ENCODE data around the gene STOML2.

The STOML2 gene

DNA sequence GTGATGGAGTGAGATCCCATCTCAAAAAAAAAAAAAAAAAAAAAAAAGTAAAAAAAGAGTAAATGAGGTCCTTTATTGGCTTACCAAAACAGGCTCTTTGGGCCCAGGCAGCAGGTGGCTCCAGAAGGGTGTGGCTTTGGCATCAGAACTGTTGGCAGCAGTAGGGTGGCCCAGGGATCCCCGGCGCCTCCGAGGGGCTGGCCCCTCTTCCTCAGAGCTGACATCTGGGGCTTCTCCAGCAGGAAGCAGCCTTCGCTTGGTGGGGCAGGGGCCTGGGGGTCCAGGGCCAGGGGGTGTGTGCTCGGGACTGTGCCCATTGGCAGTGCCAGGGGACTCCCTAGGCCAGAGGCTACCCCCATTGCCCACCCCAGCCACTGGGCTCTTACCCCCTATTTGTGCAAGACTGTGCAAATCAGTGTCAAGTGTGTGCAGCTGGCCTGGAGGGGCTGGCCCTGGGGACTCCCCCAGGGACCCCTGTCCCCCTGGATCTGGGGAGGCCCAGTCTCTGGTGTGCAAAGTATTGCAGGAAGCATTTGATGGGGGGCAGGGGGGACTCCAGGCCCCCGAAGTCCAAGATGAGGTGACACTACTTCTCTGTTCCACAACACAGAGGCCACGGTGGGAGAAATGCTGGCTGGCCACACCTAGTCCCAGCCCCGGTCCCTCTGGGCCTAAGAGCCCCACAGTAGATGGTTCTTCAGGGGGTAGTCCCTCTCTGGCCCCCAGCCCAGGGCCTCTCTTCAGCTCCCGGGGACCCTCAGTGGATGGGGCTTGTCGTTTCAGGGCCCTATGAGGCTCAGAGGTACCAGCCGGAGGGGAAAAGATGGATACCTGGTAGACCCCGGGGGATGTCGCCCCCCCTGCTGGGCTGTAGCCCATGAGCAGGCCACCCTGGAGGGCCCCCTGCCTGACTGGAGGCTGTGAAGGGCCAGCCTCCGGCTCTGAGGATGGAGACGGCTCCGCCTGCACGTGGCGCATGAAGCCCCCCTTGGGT is 4.7 kb upstream of the STOML2 start:
- no peak for DNase-seq (ENCODE audit: low spot score)

DNA sequence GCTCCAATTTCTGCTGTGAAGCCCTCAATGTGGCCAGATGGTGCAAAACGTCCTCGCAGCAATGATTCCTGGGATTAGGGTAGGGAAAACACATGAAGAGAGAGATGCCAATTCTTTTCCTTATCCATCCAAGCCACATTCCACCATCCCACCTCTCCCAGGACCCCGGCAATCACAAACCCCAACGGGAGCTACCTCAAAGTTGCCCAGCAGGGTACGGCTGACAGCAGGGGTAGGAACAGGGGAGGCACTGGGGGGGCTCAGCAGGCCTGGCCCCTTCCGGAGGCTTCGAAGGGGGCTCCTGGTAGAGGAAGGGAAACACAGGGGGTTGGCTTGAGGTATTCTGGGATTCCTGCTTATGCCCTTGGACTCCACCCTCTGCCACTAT is 3.4 kb upstream of the STOML2 start:
- no peak for DNase-seq (ENCODE audit: low spot score)

DNA sequence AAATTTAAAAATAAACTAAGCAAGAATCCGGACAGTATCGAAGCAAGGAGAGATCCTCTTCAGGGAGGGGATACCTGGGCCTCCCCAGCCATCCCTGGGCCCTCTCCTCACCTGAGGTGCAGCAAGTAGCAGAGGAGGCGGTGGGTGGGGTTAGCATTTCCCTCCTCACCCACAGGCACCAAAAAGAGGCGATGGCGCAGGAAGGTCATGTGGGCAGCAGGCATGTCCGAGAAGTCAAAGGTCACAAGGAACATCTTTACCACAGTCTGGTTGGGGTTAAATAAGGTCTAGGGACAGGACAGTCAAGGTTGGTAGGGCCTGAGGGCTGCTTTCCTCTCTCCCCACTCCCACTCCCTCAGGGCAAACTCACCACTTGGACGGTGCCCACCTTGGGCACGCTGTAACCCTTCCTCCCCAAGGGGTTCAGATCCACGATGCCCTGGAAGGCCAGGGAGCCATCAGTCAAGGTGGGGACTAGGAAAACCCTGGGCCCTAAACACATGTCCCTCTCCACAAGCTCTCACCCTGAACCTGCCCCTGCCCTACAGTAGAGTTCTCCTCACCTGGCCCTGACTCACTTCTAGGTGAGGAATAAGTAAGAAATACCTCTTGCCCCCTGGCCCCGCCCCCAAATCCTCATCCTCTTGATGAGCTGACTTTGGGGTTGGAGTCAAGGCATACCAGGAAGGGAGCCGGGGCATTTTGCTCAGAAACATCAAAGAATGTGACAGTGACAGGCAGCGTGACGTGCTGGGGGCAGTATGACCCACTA is 2.8 kb upstream of the STOML2 start:
- DNase-seq (ENCODE audit: low spot score) = no peak

DNA sequence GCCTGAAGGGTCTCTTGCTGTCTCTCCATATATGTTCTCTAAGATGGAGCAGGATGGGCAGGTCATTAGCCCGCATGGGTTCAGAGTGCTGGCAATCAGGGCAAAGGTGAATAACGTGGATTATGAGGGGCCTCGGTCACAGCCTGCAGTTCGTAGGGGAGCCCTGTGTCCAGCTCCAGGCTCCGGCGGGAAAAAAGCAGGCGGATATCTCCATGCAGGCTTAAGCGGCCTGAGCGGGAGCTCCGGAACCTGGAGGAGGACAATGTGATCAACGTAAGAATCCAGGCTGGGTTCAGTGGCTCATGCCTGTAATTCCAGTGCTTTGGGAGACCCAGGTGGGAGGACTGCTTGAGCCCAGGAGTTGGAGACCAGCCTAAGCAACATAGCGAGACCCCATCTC is 2.2 kb upstream of the STOML2 start:
- DNase-seq (ENCODE audit: low spot score) = no peak

DNA sequence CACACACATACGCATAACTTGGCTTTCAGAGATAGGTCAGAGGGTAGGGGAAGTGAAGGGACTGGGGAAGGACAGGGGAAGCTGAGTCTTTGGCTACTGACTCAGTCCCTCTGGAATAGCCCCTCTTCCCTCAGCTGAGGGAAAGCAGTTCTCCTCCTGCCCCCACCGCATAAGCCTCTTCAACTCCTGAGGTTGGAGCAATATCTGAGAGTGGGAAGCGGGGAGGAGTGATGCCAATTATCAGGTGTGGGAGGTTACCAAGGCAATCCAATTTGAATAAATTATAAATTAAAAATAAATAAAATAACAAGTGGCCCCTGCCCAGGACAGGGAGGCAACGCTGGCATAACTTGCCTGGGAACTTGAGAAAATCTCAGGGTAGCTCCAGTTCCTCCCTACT is 1.7 kb upstream of the STOML2 start:
- DNase-seq (ENCODE audit: low spot score) = no peak

DNA sequence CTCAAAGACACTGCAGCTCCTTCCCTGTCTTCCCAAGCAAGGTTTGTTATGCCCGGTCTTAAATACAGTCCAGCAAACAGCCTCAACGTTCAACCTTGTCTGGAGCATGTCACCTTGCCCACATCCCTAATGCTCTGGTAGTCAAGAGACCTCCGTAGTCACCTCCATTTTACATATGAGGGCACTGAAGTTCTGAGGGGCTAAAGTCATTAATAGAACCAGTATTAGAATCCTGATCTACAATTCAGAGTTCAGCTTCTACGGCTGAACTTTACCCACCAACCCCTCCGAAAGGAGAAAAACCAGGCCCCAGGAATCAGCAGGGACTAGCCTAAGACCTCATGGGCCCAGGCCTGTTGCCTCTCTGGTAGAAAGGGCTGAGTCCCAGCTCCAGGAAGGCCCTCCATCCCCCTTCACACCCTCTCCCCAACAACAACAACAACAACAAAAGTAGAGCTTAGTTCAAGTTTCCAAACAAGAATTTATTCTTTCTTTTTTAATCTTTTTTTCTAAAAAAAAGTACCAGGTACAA is 795 bp upstream of the STOML2 start:
- no peak for DNase-seq (ENCODE audit: low spot score)

DNA sequence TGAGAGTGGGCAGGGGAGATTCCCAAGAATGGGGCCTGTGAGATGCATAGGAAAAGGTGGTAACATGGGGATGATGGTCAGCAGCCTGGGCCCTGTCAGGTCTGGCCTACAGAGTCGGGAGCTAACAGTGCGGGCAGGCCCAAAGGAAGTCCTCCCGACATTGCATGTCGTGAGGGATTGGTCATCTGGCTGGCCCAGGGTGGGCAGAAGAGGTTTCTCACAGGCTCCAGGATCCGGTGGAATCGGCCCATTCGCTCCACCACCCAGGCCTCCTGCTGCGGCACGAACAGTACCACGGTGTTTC is 514 bp downstream of the STOML2 start:
- no peak for DNase-seq (ENCODE audit: low spot score)

DNA sequence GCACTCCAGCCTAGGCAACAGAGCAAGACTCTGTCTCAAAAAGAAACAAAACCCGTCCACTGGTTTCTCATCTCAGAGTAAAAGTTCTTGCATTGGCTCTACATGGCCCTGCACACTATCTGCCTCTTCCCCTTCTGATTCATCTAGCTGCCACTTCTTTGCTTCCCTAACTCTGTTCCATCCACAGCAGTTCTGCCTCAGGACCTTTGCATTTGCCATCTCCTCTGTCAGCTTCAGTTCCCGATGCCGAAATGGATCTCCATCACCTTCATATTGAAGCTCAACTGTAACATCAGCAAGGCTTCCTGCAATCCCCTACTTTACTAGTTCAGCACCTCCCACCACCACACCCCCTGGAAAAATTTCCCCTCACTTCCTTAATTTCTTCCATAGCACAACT is 5.4 kb downstream of the STOML2 start:
- no peak for DNase-seq (ENCODE audit: low spot score)

DNA sequence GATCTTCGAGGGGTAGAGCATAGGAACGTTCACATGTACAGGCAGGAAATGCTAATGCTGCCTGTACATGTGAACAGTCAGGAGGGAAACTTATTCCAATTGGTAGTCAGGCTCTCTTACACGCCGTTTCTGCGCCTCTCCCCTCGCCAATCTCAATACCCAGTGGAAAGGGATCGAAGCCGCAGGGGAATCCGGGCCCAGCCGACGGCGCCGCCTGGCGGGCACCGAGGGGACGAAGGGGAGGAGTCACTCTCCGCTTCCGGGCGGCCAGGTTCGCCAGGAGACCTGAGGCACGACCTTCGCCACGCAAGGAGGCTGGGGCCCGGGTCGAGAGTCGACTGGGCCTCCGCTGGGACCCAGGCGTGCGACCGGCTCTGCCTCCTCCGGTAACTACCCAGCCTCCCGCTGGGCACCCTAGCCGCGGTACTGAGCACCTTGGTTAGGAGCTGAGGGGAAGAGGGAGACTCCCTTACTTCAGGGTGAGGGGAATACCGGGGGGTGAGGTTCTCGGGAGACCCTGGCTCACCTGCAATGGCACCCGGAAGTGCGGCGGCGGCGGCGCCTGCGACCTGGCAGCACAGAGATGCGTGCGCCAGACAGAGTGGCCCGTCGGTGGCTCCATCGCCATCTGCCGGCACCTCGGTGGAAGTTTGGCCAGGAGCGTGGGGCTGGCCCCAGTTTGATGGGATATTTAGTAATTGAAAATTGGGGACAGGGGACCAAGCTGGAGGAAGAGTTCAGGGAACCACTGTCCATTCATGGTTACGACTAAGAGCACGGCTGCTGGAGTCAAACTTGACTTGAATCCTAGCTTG is 6.7 kb downstream of the STOML2 start, which contains the start of gene PIGO:
Gene PIGO, minus strand, starts transcription at position 557 of the 815 bp plus-strand sequence. CDS start 1,026 bp downstream, outside the sequence.
- DNase-seq (ENCODE audit: low spot score) = peak; percentile 91

DNA sequence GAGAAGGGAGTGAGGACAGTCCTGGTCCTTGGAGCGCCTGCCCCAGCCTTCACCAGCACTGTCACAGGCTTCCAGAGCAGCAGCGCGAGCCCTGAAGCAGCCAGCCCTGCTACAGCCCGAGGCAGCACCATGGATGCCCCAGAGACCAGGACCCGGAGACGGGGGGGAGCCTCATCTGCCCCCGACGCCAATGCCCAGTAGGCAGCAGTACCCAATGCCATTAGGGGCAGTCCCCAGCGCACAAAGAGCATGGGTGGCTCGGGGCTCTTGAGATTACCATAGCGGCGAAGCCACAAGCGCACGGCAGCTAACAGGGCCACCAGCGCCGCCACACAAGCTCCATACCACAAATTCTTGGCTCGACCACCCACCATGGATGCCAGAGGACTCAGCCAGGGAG is 11.4 kb downstream of the STOML2 start:
- no peak for DNase-seq (ENCODE audit: low spot score)

DNA sequence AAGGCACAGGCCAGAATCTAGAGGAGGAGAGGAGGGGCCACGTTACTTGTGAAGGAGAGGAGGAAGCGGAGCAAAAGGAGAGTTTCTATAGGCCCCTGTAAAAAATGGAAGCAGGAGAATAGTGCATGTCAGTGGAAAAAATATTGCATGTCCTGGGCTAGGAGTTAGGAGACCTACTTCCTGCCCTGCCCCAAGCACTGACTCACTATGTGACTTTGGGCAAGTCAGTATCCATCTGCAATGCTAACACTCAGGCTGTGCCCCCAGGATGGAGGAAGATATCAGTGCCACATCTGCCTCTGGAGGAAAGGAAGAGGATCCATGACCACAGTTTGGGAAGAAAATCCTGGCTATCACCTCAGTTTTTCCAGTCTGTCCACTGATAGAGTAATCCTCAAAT is 13.5 kb downstream of the STOML2 start:
- DNase-seq (ENCODE audit: low spot score) = no peak

DNA sequence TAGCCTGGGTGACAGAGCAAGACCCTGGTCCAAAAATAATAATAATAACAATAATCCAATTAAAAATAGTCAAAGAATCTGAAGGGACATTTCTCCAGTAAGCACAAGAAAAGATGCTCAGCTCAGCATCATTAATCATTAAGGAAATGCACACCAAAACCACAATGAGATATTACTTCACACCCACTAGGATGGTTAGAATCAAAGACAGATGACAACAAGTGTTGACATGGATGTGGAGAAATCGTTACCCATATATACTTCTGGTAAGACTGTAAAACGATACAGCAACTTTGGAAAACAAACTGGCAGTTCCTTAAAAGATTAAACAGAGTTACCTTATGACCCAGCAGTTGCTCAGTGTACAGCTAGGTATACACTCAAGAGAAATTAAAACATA is 17.9 kb downstream of the STOML2 start:
- no peak for DNase-seq (ENCODE audit: low spot score)

DNA sequence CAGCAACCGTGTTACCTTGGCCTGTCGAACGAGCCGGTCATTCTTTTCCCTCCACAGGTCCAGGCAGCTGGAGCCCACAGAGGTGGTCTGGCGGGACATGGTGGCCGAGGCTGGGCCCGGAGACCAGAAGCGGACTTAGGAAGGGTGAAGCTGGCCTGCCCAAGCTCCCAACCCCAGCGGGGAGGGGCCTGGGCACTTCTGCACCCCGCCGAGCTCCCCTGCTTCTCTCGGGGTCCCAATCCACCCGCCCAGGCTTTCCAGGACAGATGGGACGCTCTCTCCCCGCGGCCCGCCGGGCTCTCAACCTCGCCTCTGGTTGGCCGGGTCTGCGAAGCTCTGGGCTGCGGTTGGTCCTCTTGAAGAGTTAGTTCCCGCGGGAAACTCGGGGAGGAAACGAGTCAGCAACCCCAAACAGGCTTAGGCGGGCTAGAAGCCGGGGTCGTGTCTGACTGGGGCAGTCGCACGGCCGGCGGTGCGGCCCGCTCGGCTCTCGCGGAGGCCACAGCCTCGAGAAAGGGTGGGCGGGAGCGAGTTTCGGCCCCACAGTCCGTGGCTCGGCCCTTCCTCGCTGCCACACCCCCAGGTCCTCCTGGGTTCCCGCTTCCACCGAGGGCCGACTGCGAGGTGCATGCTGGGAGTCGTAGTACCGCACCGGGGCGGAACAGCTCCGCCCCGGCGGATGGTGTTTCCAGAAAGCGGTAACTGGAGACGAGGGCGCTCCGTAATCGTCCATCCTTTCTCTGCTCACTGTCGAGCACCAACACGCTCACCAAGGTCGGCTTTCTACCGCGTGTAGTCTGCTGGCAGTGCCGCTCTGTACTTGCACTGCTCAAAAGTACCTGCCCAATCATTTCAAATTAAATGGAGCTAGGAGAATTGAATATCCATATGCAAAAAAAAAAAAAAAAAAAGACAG is 23.2 kb downstream of the STOML2 start, which contains the start of gene FANCG:
Gene FANCG, minus strand, starts transcription at position 517 of the 916 bp plus-strand sequence. Its CDS starts 418 bp downstream, at position 99.
- peak; percentile 92 for DNase-seq (ENCODE audit: low spot score)

DNA sequence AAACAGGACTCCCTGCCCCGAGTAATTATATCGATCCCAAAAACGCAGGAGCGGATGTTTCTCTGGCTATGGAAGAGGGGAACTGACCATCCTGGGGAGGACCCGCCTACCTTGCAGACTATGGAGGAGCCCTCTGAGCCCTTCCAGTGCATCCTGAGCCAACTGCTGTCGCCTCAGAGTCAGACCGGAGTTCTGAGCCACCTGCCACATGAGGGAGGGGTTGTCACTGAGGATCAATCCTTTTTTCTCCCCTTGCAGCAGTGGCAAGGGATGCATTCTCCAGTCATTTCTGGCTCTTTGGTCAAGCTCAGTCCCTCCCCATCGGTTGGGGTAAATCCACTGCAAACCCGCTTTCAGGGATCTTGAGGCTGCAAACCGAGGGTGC is 23.9 kb downstream of the STOML2 start:
- no peak for DNase-seq (ENCODE audit: low spot score)

DNA sequence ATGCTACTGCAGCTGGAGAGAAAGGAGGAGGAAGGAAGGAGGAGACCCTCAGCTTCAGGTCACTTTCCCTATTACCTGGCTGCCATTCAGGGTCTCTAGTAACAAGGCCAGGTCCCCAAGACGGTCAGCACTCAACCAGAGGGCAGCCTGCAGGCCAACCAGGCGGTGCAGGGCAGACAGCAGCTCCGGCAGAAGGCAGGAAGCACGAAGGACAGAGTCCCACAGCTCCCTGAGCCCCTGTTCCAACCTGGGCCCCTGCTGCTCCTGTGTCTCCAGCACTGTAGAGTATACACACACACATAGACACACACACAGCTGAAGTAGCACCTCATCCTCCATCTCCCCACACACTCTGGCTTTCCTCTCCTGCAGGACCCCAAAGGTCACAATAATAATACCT is 24.9 kb downstream of the STOML2 start:
- DNase-seq (ENCODE audit: low spot score) = no peak

DNA sequence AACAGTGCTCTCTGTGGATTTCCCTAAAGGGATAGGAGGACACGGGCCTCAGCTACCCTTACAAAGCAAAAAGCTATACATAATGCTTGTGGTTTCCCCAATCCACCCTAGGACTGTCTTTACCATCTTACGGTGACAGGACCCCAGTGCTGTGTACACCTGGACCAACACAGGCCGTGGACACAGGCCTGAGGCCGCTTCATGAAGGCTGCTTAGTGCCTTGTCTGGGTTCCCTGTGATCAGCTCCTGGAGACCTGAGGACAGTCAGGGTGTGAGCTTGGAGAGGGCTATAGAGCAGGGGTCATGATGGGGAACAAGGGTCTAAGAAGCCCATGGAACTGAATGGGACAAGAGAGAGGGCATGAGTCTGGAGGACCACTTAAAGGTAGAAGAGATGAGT is 26.1 kb downstream of the STOML2 start:
- no peak for DNase-seq (ENCODE audit: low spot score)

DNA sequence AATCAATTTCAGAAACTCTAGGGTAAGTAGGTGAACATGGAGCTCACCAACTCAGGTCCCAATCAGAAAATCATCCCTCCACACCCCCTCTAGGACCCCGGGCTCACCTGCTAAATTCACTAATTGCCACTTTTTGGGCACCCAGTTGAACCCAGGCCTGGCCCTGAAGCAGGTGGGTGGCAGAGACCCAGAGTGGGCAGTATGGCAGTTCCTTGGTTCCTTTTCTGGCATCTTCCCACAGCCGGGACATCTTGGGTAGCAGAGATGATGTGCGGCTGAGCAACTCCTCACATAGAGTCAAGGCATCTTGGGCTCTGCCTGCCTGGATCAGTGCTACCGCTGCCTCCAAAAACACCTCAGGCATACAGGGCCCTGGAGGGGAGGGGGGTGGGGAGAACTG is 27.6 kb downstream of the STOML2 start:
- DNase-seq (ENCODE audit: low spot score) = no peak

DNA sequence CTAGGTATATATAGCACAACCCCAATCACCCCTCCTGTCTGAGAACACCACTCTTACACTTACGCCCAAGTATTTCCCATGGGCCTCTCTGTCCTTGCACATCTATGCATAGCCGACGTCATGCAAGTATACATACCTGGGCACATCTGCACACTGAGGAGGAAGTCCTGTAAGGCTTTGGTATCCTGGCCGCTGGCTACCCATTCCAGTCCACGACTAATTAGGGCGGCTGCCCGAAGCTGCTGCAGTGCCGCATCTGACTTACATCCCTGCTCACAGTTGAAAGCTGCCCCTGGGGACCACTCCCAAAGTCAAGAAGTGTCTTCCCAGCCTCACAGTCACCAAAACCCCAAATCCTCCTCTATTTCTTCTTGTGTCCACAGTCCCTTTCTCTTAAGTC is 28.1 kb downstream of the STOML2 start:
- no peak for DNase-seq (ENCODE audit: low spot score)

DNA sequence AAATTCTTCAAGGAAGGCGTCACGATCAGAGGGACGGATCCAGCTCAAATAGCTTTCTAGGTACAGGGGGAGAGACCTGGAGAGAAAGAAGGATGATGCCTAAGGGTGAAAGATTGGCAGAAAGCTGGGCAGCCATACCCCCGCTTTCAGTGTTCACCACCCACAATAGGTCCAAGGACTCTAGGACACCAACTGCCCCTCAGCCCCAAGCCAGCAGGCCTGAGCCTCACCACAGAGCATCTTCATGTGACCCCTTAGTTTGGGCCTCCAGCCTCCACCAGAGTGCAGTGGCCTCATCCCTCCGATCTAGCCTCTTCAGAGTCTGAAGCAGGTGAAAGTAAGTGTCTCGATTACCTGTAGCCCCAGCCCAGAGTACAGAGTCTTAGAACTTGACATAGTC is 28.8 kb downstream of the STOML2 start:
- no peak for DNase-seq (ENCODE audit: low spot score)

DNA sequence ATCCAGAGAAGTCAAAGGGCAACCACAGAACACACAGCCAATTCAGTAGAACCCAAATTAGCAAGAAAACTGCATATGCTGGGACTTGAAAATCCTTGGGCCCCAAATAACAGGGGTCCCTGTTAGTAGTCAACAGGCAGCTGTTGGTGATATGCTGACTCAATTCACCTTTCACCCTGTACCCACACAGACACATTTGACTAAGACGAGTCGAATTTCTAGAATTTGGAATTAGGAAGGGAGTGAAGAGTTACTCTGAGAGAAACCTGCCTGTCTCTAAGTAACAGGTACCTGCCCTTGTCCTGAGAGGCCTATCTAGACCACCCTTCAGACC is 29.7 kb downstream of the STOML2 start:
- no peak for DNase-seq (ENCODE audit: low spot score)
